B cell (primary cell): ENCODE results near the gene NKG7. TPM values are rescaled to one million over a fixed set of nuclear protein-coding genes. Genes with fewer than 3 reads are reported as not detected.

Source experiments
- ATAC-seq: fragments of 200-7000 bp; cut with Tn5 transposase; one replicate; pipeline ENCODE4 v1.10.0; 2021; ENCODE audit warnings: low read depth, mild to moderate bottlenecking, moderate number of reproducible peaks, moderate library complexity
- CTCF ChIA-PET: fragments of 350-600 bp; sonication (Branson Sonifier 250); formaldehyde crosslinking; loops from one replicate; lab custom pipeline; 2021; ENCODE audit warnings: antibody characterized with exemption, inconsistent platforms; lab: Charles Lee
- POLR2A ChIA-PET: fragments of 350-600 bp; sonication (Branson Sonifier 250); formaldehyde crosslinking; loops from one replicate; lab custom pipeline; 2021; ENCODE audit warnings: antibody characterized with exemption; lab: Charles Lee
- DNase-seq: peaks from one replicate; pipeline ENCODE4 v3.0.0; 2013
- H2AFZ ChIP-seq: 2 replicates; pipeline ENCODE4 v1.6.1; 2012; ENCODE audit warnings: mild to moderate bottlenecking, low read depth, low read length; ENCODE audit not compliant: insufficient read depth, poor library complexity, severe bottlenecking
- H3K27ac ChIP-seq, 2 donors: 1 replicate in 1 of 2; 2 replicates in 1 of 2; pipeline ENCODE4 v1.5.1; 2012 to 2013; ENCODE audit warnings: low read length in 2 of 2, mild to moderate bottlenecking in 2 of 2, moderate library complexity in 1 of 2
- H3K27me3 ChIP-seq, 4 experiments: fragments of 200-600 bp in 1 of 4; sonication (generic) in 1 of 4; replicated peaks in 1 of 4; 1 replicate in 2 of 4; 2 replicates in 2 of 4; pipeline versions ENCODE4 v1.6.1 to v1.7.0; 2013 to 2016; ENCODE audit warnings: low read length in 3 of 4, mild to moderate bottlenecking in 2 of 4, mixed read lengths in 1 of 4, moderate library complexity in 1 of 4; ENCODE audit not compliant: insufficient read depth in 4 of 4, control insufficient read depth in 3 of 4; ENCODE audit errors: control extremely low read depth in 1 of 4
- H3K36me3 ChIP-seq, 2 experiments: replicated peaks in 1 of 2; 1 replicate in 1 of 2; 2 replicates in 1 of 2; pipeline versions ENCODE4 v1.6.1 to v1.7.1; 2013; ENCODE audit warnings: low read length in 1 of 2; ENCODE audit not compliant: insufficient read depth in 2 of 2, control insufficient read depth in 1 of 2; ENCODE audit errors: control extremely low read depth in 1 of 2, extremely low read depth in 1 of 2
- H3K4me1 ChIP-seq, 2 donors: fragments of 200-600 bp in 1 of 2; sonication (generic) in 1 of 2; 1 replicate in 1 of 2; 2 replicates in 1 of 2; pipeline versions ENCODE4 v1.5.1 to v1.6.1; 2013 to 2017; ENCODE audit warnings: low read length in 2 of 2; ENCODE audit not compliant: control insufficient read depth in 2 of 2, insufficient read depth in 2 of 2
- H3K4me2 ChIP-seq: replicated peaks from 2 replicates; pipeline ENCODE3; 2012; ENCODE audit warnings: mild to moderate bottlenecking, low read depth, low read length; ENCODE audit not compliant: poor library complexity, severe bottlenecking
- H3K4me3 ChIP-seq, 5 experiments: fragments of 200-600 bp in 1 of 5; sonication (generic) in 1 of 5; 1 replicate in 3 of 5; 2 replicates in 2 of 5; pipeline versions ENCODE4 v1.5.1 to v1.7.0; 2011 to 2016; ENCODE audit warnings: low read length in 4 of 5, mild to moderate bottlenecking in 4 of 5, low read depth in 2 of 5, control low read depth in 1 of 5, moderate library complexity in 1 of 5; ENCODE audit not compliant: insufficient read depth in 1 of 5; ENCODE audit errors: control extremely low read depth in 1 of 5, extremely low read depth in 1 of 5
- H3K79me2 ChIP-seq: fragments of 200-600 bp; sonication (generic); one replicate; pipeline ENCODE4 v1.6.0; 2016; ENCODE audit warnings: low read length; ENCODE audit not compliant: control insufficient read depth, insufficient read depth
- H3K9ac ChIP-seq: fragments of 200-600 bp; sonication (generic); 2 replicates; pipeline ENCODE4 v1.6.1; 2017; ENCODE audit warnings: mild to moderate bottlenecking, low read length, moderate library complexity
- H3K9me3 ChIP-seq, 3 donors: one replicate each; pipeline versions ENCODE4 v1.6.1 to v1.7.1; 2013; ENCODE audit warnings: low read length in 2 of 3; ENCODE audit not compliant: control insufficient read depth in 2 of 3, insufficient read depth in 1 of 3; ENCODE audit errors: control extremely low read depth in 1 of 3
- H4K20me1 ChIP-seq: 2 replicates; pipeline ENCODE4 v1.6.0; 2012; ENCODE audit warnings: mild to moderate bottlenecking, low read length; ENCODE audit not compliant: insufficient read depth, control insufficient read depth, poor library complexity, severe bottlenecking
- H3K27ac Mint-ChIP-seq: one replicate; pipeline ENCODE4 v1.8.0; 2021; ENCODE audit warnings: mixed read lengths
- H3K27me3 Mint-ChIP-seq: one replicate; pipeline ENCODE4 v1.8.0; 2021; ENCODE audit warnings: mixed read lengths
- H3K4me1 Mint-ChIP-seq: one replicate; pipeline ENCODE4 v1.8.0; 2021; ENCODE audit warnings: mixed read lengths
- H3K4me3 Mint-ChIP-seq: one replicate; pipeline ENCODE4 v1.8.0; 2021; ENCODE audit warnings: mixed read lengths
- H3K9me3 Mint-ChIP-seq: one replicate; pipeline ENCODE4 v1.8.0; 2022; ENCODE audit warnings: mixed read lengths; ENCODE audit not compliant: insufficient read depth
- EZH2 ChIP-seq: IDR thresholded peaks from 2 replicates; pipeline ENCODE4 v1.6.1; 2012; ENCODE audit warnings: borderline replicate concordance, low read depth, mild to moderate bottlenecking, moderate library complexity, low read length; ENCODE audit not compliant: insufficient read depth, poor library complexity, severe bottlenecking
- WGBS: methylation state at CpG from one replicate; pipeline ENCODE4 v1.1.5; 2013; ENCODE audit warnings: missing lambda C conversion rate; ENCODE audit not compliant: insufficient coverage; 5-methylcytosine and 5-hydroxymethylcytosine counted together
- intact Hi-C: fragments of 100-400 bp; cut with micrococcal nuclease; formaldehyde crosslinking; loops from one replicate; pipeline ENCODE4 v1.10.0; 2022
- polyA plus RNA-seq: library from polyadenylated mRNA; depleted of rRNA; stranded (reverse); fragments of >200 nt; gene quantifications from 2 replicates; pipeline ENCODE4 v1.2.3, GENCODE V29; 2012
- total RNA-seq, 2 donors: library from RNA; stranded (reverse); fragments of 120-200 nt in 1 of 2; gene quantifications; 1 replicate in 1 of 2; 2 replicates in 1 of 2; pipeline versions ENCODE4 v1.2.3 to v1.2.4, GENCODE V29; 2013 to 2022
- TF ChIP-seq, protein P1 (sequence below): fragments of 200-600 bp; IDR thresholded peaks from one replicate; pipeline ENCODE4 v1.8.0; 2022; ENCODE audit warnings: antibody characterized with exemption, mild to moderate bottlenecking

The NKG7 gene
- total and polyA plus RNA-seq, 2 donors (not counting 1 experiment from before 2014, with no cell fraction given): 1.9 to 6.6 TPM

GRCh38 chr19:51366389-51367254 is 5.8 kb downstream of the NKG7 start:
- H3K27me3 ChIP-seq: no peaks in the 10 kb centered on the region
- H2AFZ ChIP-seq: peak overlapping the region; percentile 89
- H3K27ac ChIP-seq: peak overlapping the region; percentile 80 to 87
- peak overlapping the region; percentile 83 for H3K9ac ChIP-seq
- H3K9me3 Mint-ChIP-seq: no peaks in the 10 kb centered on the region
- peak overlapping the region; percentile 98 for H3K4me2 ChIP-seq
- ATAC-seq (peak; percentile 49), DNase-seq (peak; percentile 93)
- ChIA-PET CTCF (interaction anchor here (1.0 to 2.0 kb wide), 14 partner anchors 16 to 295 kb away, joined by 3 to 7 read pairs (median 4); partner anchors contain the start of gene VSIG10L), POLR2A (interaction anchor here (0.9 to 1.7 kb wide), 4 partner anchors 25 to 51 kb away, joined by 5 to 12 read pairs (median 9); partner anchors contain the start of genes SIGLEC10 and VSIG10L)
- H3K4me1 Mint-ChIP-seq: peaks cover 37% of the 10 kb centered on the region
- intact Hi-C loops: loop anchor here (1.0 to 2.0 kb wide), 8 partner anchors 22 to 338 kb away; partner anchors contain the start of gene SIGLEC10
- TF ChIP-seq EZH2: no peak
- TF ChIP-seq, protein P1, sequence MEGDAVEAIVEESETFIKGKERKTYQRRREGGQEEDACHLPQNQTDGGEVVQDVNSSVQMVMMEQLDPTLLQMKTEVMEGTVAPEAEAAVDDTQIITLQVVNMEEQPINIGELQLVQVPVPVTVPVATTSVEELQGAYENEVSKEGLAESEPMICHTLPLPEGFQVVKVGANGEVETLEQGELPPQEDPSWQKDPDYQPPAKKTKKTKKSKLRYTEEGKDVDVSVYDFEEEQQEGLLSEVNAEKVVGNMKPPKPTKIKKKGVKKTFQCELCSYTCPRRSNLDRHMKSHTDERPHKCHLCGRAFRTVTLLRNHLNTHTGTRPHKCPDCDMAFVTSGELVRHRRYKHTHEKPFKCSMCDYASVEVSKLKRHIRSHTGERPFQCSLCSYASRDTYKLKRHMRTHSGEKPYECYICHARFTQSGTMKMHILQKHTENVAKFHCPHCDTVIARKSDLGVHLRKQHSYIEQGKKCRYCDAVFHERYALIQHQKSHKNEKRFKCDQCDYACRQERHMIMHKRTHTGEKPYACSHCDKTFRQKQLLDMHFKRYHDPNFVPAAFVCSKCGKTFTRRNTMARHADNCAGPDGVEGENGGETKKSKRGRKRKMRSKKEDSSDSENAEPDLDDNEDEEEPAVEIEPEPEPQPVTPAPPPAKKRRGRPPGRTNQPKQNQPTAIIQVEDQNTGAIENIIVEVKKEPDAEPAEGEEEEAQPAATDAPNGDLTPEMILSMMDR: no peak
- peak overlapping the region; percentile 97 for H3K4me3 Mint-ChIP-seq
- H3K9me3 ChIP-seq: no peaks in the 10 kb centered on the region
- no peaks in the 10 kb centered on the region for H3K27me3 Mint-ChIP-seq
- H3K27ac Mint-ChIP-seq: peak overlapping the region; percentile 95
- H3K4me1 ChIP-seq: peaks cover 5 to 31% of the 10 kb centered on the region in 2 donors
- H3K36me3 ChIP-seq: no peaks in the 10 kb centered on the region
- peaks cover 11% of the 10 kb centered on the region for H3K79me2 ChIP-seq
- H4K20me1 ChIP-seq: no peaks in the 10 kb centered on the region
- peak overlapping the region; percentile 73 to 94 (median 78) for H3K4me3 ChIP-seq
- under 1% methylated on average over 48 of the region's 54 CpGs for WGBS
